GM15510 (cell line): ENCODE measurements around the gene SORCS2.

Experiments
- POLR2A ChIP-seq: IDR thresholded peaks from 3 replicates; pipeline ENCODE4 v1.6.1; 2011; ENCODE audit warnings: borderline replicate concordance; ENCODE audit not compliant: insufficient read length; ENCODE audit errors: extremely low read depth

Gene SORCS2

GRCh38 chr4:7780751-7781348 lies 588.5 kb downstream of the SORCS2 start:
- no peak for TF ChIP-seq POLR2A

- no peak for TF ChIP-seq POLR2A
These were observed 589.0 kb downstream of the SORCS2 start for GRCh38 chr4:7781366-7781765.

GRCh38 chr4:7781993-7782392 lies 589.7 kb downstream of the SORCS2 start:
- no peak for TF ChIP-seq POLR2A

- no peak for TF ChIP-seq POLR2A
These were observed 590.4 kb downstream of the SORCS2 start for GRCh38 chr4:7782783-7783182.

GRCh38 chr4:7783541-7783940 lies 591.2 kb downstream of the SORCS2 start:
- no peak for TF ChIP-seq POLR2A

GRCh38 chr4:7784131-7784870 lies 592.0 kb downstream of the SORCS2 start:
- no peak for TF ChIP-seq POLR2A

- no peak for TF ChIP-seq POLR2A
These were observed 592.7 kb downstream of the SORCS2 start for GRCh38 chr4:7785017-7785416.

- TF ChIP-seq POLR2A = no peak
These were observed 593.7 kb downstream of the SORCS2 start for GRCh38 chr4:7786040-7786439.

GRCh38 chr4:7786517-7786916 lies 594.2 kb downstream of the SORCS2 start:
- no peak for TF ChIP-seq POLR2A

- TF ChIP-seq POLR2A = no peak
These were observed 594.7 kb downstream of the SORCS2 start for GRCh38 chr4:7787067-7787466.

- TF ChIP-seq POLR2A = no peak
These were observed 595.4 kb downstream of the SORCS2 start for GRCh38 chr4:7787681-7788141.

GRCh38 chr4:7788193-7788592 lies 595.9 kb downstream of the SORCS2 start:
- TF ChIP-seq POLR2A = no peak

- no peak for TF ChIP-seq POLR2A
These were observed 596.5 kb downstream of the SORCS2 start for GRCh38 chr4:7788694-7789425.

- no peak for TF ChIP-seq POLR2A
These were observed 597.7 kb downstream of the SORCS2 start for GRCh38 chr4:7790023-7790422.

GRCh38 chr4:7790999-7791398 lies 598.7 kb downstream of the SORCS2 start:
- TF ChIP-seq POLR2A = no peak
